LNCaP clone FGC (cell line): ENCODE results near the gene RAP1GAP2.
A peak's percentile ranks its signal among the peaks of the same experiment; 100 is the strongest.
"Not testable (repeated sequence)": the region's sequence is repeated elsewhere in the genome, so short reads cannot be mapped to it uniquely, and the experiment has no call there.

Source experiments
- DNase-seq: peaks from one replicate; pipeline ENCODE4 v3.0.0-alpha.2; 2011; ENCODE audit warnings: low read depth
- H3K4me3 ChIP-seq: 2 replicates; pipeline ENCODE4 v1.5.1; 2011; ENCODE audit warnings: mild to moderate bottlenecking, low read depth, low read length, control low read depth
- TF ChIP-seq, protein P1 (sequence below): IDR thresholded peaks from 2 replicates; pipeline ENCODE4 v1.5.1; 2012; ENCODE audit warnings: mild to moderate bottlenecking; ENCODE audit not compliant: control insufficient read depth, insufficient read depth; ENCODE audit errors: extremely low read depth

RAP1GAP2 gene

DNA sequence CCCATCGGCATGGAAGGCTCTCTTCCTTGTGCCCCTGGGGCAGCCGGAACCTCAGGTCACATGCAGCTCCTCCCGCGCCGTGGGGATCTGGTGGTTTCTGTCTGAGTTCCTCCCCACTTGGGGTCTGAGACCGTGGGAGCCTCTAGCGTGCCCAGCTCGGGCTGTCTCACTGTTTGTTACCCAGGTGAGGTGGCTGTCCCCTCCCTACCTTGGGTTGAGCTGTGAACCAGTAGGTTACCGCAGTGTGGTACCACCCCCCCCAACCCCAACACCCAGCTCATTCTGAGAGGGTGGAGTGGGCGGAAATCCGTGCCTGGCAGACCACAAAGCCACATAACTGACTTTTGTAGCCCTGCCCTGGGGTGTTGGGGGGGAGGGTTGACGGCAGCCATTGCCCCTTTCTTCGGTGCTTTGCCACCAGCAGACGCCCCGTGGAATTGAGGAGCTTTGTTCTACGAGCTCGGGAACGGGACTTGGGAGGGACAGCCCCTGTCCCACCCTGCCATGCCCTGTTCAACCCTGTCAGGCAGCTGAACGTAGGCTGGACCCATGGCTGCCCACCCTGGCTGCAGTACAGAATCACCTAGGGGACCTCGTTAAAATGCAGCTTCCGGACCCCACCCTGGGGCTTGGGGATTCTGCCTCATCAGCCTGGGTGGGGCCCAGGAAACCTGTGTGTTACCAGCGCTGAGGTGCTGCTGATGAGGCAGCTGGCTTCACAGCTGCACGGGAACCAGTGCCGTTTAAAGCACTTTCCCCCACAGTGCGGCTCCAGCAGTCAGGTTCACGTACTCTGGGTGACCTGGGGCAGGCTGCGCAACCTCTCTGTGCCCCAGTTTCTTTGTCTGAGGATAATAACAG lies 18.5 kb downstream of the RAP1GAP2 start:
- H3K4me3 ChIP-seq: no peak overlapping the region
- no peak for DNase-seq
- TF ChIP-seq, protein P1, sequence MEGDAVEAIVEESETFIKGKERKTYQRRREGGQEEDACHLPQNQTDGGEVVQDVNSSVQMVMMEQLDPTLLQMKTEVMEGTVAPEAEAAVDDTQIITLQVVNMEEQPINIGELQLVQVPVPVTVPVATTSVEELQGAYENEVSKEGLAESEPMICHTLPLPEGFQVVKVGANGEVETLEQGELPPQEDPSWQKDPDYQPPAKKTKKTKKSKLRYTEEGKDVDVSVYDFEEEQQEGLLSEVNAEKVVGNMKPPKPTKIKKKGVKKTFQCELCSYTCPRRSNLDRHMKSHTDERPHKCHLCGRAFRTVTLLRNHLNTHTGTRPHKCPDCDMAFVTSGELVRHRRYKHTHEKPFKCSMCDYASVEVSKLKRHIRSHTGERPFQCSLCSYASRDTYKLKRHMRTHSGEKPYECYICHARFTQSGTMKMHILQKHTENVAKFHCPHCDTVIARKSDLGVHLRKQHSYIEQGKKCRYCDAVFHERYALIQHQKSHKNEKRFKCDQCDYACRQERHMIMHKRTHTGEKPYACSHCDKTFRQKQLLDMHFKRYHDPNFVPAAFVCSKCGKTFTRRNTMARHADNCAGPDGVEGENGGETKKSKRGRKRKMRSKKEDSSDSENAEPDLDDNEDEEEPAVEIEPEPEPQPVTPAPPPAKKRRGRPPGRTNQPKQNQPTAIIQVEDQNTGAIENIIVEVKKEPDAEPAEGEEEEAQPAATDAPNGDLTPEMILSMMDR: no peak

DNA sequence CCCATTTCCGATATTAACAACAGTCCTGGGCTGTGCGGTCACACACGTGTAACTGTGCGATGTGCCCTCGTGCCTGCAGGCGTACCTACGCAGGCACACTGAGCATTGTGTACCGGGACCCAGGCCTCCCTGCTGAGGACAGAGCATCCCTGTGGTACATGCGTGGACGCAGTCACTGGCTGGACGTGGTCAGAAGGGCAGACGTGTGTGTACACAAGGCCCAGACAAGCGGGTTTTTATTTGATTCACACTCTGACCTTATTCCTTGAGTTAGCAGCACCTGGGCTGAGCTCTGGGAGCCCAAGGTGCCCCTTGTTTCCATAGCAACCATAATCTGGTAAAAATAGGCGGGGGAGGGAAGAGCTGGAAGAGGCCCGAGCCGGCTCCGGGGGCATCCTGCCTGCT lies 19.5 kb downstream of the RAP1GAP2 start:
- TF ChIP-seq, protein P1: no peak

DNA sequence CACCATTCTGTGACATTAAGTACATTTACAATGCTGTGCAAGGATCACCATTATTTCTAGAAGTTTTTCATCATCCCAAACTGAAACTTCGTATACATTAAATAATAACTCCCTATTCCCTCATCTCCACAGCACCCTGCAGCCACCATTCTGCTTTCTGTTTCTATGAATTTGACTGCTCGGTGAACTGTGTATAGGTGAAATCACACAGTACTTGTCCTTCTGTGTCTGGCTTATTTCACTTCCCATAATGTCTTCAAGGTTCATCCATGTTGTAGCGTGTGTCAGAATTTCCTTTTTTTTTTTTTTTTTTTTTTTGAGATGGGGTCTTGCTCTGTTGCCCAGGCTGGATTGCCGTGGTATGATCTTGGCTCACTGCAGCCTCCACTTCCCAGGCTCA lies 20.4 kb downstream of the RAP1GAP2 start:
- DNase-seq: no peak
- TF ChIP-seq, protein P1: no peak
- H3K4me3 ChIP-seq: no peak overlapping the region

More for the DNA sequence above, 19.5 kb downstream of the RAP1GAP2 start:
- DNase-seq: peak; percentile 50
- no peak overlapping the region for H3K4me3 ChIP-seq

DNA sequence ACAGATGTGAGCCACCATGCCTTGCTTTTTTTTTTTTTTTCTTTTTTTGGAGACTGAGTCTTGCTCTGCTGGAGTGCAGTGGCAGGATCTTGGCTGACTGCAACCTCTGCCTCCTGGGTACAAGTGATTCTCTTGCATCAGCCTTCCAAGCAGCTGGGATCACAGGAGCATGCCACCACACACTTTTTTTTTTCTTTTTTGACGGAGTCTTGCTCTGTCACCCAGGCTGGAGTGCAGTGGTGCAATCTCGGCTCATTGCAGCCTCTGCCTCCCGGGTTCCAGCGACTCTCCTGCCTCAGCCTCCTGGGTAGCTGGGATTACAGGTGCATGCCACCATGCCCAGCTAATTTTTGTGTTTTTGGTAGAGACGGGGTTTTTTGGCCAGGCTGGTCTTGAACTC lies 23.1 kb downstream of the RAP1GAP2 start:
- not testable (repeated sequence) for DNase-seq, H3K4me3 ChIP-seq

DNA sequence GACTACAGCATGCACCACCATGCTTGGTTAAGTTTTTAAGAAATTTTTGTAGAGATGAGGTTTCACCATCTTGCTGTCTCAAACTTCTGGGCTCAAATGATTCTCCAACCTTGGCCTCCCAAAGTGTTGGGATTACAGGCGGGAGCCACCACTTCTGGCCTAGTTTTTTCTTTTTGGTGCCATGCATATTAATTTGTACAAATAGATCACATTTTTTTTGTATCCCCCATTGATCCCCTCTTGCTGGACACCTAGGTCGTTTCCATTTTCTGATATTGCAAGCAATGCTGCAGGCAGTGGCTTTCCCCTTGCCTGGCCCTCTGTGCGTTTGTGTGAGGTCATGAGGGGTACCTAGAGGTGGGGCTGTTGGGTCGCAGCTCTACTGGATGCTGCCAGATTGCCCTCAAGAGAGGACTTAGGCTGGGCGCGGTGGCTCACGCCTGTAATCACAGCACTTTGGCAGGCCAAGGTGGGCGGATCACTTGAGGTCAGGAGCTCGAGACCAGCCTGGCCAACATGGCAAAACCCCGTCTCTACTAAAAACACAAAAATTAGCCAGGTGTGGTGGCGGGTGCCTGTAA lies 23.8 kb downstream of the RAP1GAP2 start:
- no peak for DNase-seq

DNA sequence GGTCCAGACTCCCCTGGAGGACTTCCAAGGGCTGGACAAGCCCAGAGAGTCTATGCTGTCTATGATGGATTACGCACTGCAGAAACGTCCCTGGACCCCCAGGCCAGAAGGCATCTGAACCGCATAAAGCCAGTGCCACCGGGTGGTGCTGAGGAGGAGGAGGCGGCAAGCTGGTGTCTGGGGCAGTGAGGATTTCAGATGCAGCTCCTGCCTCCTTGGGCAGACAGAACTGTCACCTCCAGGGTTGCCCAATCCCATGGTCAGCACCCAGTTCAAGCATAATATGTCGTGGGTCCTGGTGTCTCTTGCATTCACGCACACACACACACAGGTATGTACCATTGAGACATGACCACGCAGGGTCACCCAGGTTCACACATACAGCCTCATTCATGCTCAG lies 25.6 kb downstream of the RAP1GAP2 start:
- DNase-seq: no peak
- TF ChIP-seq, protein P1: no peak

More for the DNA sequence above, 23.8 kb downstream of the RAP1GAP2 start:
- H3K4me3 ChIP-seq: no peak overlapping the region
- TF ChIP-seq, protein P1: no peak

DNA sequence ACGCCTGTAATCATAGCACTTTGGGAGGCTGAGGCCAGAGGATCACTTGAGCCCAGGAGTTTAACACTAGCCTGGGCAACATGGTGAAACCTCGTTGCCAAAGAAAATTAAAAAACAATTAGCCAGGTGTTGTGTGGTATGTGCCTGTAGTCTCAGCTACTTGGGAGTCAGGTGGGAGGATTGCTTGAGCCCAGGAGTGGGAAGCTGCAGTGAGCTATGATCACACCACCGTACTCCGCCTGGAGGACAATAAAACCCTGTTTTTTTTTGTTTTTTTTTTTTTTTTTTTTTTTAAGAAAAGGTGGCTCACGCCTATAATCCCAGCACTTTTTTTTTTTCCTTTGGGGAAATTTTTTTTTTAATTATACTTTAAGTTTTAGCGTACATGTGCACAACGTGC lies 26.1 kb downstream of the RAP1GAP2 start:
- TF ChIP-seq, protein P1: no peak
- DNase-seq: no peak
- H3K4me3 ChIP-seq: no peak overlapping the region

More for the DNA sequence above, 25.6 kb downstream of the RAP1GAP2 start:
- no peak overlapping the region for H3K4me3 ChIP-seq
